ENCODE results near the gene ATXN3L.

DNA sequence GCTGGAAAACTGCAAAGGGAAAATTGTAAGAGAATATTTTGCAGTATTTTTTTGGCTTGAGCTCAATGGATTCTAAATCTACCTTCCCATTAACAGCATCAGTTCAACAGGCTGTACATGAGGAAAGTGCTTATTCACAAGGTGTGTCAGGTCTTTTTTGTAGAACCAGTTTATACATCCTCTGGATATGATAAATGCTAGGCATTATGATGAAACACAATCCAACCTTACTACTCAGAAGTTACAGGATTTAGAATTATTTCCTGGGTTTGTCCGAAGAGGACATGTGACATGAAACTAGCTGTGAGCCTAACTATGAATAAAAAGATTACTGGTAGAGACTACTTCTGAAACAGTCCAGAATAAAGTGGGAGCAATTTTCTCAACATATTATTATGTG lies 49.5 kb downstream of the ATXN3L start:
- TF ChIP-seq POLR2A (IDR thresholded peaks at IDR 0.05), result no peak
- TF ChIP-seq, protein P1, sequence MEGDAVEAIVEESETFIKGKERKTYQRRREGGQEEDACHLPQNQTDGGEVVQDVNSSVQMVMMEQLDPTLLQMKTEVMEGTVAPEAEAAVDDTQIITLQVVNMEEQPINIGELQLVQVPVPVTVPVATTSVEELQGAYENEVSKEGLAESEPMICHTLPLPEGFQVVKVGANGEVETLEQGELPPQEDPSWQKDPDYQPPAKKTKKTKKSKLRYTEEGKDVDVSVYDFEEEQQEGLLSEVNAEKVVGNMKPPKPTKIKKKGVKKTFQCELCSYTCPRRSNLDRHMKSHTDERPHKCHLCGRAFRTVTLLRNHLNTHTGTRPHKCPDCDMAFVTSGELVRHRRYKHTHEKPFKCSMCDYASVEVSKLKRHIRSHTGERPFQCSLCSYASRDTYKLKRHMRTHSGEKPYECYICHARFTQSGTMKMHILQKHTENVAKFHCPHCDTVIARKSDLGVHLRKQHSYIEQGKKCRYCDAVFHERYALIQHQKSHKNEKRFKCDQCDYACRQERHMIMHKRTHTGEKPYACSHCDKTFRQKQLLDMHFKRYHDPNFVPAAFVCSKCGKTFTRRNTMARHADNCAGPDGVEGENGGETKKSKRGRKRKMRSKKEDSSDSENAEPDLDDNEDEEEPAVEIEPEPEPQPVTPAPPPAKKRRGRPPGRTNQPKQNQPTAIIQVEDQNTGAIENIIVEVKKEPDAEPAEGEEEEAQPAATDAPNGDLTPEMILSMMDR (IDR thresholded peaks at IDR 0.05), result no peak

Measured in right lobe of liver (tissue), 4 donors.